Mucosa of stomach (tissue), 1 donor: ENCODE data around the gene MOB3B.

Experiments
- H3K27me3 ChIP-seq: one replicate; pipeline ENCODE4 v1.7.0; 2013; ENCODE audit warnings: mild to moderate bottlenecking, low read length; ENCODE audit not compliant: control insufficient read depth, insufficient read depth
- H3K36me3 ChIP-seq: one replicate; pipeline ENCODE4 v1.7.0; 2013; ENCODE audit warnings: low read length; ENCODE audit not compliant: control insufficient read depth, insufficient read depth
- H3K4me1 ChIP-seq: one replicate; pipeline ENCODE4 v1.7.0; 2013; ENCODE audit warnings: mild to moderate bottlenecking, low read length; ENCODE audit not compliant: control insufficient read depth, insufficient read depth
- H3K4me3 ChIP-seq: one replicate; pipeline ENCODE4 v1.7.0; 2013; ENCODE audit warnings: low read length
- H3K9ac ChIP-seq: one replicate; pipeline ENCODE4 v1.7.0; 2013; ENCODE audit warnings: mild to moderate bottlenecking, low read length, moderate library complexity
- H3K9me3 ChIP-seq: one replicate; pipeline ENCODE4 v1.7.0; 2013; ENCODE audit warnings: mild to moderate bottlenecking, low read length, moderate library complexity; ENCODE audit not compliant: control insufficient read depth
- donor health status: Pancreatic carcinoma.

MOB3B gene

GRCh38 chr9:27279611-27280010 is 250.0 kb downstream of the MOB3B start:
- Histone ChIP-seq H3K9me3 (no peaks in the 10 kb centered on the region), H3K4me3 (no peak overlapping the region), H3K36me3 (no peaks in the 10 kb centered on the region), H3K4me1 (no peaks in the 10 kb centered on the region), H3K9ac (no peak overlapping the region), H3K27me3 (no peaks in the 10 kb centered on the region)

- Histone ChIP-seq H3K4me1 (peaks cover 1% of the 10 kb centered on the region), H3K4me3 (no peak overlapping the region), H3K36me3 (no peaks in the 10 kb centered on the region), H3K9me3 (no peaks in the 10 kb centered on the region), H3K9ac (no peak overlapping the region), H3K27me3 (no peaks in the 10 kb centered on the region)
These were observed 251.2 kb downstream of the MOB3B start for GRCh38 chr9:27278374-27278773.

DNA sequence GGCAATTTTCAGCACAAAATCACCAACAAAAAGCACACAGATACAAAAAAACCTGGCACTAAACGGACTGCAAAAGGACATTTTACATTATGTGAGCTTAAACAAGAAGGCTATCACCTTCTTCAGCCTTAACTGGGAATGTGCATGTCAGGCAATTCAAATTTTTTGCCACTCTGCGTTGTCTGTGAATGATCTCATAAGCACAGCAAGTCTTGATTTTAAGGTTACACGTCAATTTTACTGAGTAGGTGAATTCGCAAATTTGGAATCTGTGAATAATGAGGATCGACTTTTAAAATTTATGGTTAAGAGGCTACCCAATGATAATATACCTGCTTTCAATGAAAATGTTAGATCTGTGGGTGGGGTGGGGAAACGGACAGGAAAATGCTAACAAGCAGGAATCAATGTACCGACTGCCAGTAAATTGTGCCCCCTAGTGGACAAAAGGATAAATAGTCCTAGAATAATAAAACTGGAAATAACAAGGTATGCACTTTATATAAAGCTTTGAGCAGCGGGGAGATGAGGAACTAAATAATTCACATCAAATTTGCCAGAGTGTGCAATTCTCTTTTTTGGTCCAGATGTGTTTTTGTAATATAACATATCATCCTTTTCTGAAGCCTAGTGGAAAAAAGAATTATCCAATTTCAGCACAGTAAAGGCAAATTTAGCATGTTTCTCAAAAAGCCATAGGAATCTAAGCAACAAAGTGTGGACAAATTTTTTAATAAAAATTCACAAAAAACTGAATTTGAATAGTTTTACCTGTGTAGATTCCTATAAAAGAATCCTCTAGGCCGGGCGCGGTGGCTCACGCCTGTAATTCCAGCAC is 253.2 kb downstream of the MOB3B start:
- H3K9ac ChIP-seq, result no peak overlapping the region
- peaks cover 5% of the 10 kb centered on the region for H3K4me1 ChIP-seq
- no peaks in the 10 kb centered on the region for H3K36me3 ChIP-seq
- H3K9me3 ChIP-seq, result no peaks in the 10 kb centered on the region
- H3K27me3 ChIP-seq, result no peaks in the 10 kb centered on the region
- H3K4me3 ChIP-seq, result no peak overlapping the region
